Stimulated activated CD8-positive, alpha-beta memory T cell treated with anti-CD3 and anti-CD28 coated beads, Interleukin-7, amount 100 ng/mL, for 48 hours (primary cell): ENCODE data around the gene KREMEN2.
A peak's percentile ranks its signal among the peaks of the same experiment; 100 is the strongest.

ENCODE experiments used
- DNase-seq, 2 donors: peaks; one replicate each; pipeline ENCODE4 v3.0.0-alpha.2; 2020; ENCODE audit warnings: low read depth in 1 of 2; ENCODE audit errors: extremely low read depth in 1 of 2

KREMEN2 gene

DNA sequence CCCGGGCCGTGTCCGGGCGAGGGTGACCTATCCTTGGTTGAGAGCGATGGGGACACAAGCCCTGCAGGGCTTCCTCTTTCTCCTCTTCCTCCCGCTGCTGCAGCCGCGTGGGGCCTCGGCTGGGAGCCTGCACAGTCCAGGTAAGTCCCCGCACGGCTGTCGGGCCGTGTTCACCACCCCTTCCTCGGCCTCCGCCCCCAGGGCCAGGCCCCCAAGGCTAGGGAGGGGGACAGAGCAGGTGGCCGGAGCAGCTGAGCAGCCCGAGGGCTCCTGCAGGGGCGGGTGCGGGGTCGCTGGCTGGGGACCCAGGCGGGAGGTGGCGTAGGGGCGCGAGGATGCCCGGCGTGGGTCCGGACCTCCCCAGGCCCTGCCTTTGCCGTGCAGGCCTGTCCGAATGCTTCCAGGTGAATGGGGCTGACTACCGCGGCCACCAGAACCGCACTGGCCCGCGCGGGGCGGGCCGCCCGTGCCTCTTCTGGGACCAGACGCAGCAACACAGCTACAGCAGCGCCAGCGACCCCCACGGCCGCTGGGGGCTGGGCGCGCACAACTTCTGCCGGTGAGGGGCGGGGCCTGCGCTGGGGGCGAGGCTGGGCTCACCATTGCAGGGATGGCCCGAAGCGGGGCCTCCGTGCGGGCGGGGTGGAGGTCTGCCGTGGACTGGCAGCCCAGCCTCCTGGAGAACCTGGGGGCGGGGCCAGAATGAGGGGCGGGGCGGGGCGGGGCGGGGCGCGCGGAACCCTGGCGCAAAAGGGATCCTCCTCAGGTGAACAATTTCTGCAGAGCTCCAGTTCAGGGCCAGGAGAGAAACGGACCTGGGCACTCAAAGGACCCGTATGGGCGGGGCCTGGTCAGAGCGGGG, 631 bp downstream of the KREMEN2 start:
- DNase-seq, result peak in 1 of 2 donors; percentile 62

DNA sequence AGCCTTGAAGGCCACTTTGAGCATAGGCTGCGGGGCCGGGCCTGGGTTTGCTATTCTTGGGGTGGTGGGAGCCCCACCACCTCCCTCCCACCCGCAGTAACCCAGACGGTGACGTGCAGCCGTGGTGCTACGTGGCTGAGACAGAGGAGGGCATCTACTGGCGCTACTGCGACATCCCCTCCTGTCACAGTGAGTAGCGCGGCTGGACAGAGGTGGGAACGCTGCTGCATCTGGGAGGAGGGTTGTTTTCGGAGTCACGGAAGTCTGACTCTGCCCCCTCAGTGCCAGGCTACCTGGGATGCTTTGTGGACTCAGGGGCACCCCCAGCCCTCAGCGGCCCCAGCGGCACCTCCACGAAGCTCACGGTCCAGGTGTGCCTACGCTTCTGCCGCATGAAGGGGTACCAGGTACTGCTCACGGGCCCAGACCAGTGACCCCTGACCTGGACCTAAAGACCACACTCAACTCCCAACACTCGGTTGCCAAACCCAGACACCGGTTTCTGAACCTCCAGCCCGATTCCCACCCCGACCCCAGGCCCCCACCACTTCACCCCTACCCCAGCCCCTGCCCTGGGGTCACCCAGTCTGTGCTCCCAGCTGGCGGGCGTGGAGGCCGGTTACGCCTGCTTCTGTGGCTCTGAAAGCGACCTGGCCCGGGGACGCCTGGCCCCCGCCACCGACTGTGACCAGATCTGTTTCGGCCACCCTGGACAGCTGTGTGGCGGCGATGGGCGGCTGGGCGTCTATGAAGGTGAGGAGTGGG, 2.1 kb downstream of the KREMEN2 start:
- no peak for DNase-seq

DNA sequence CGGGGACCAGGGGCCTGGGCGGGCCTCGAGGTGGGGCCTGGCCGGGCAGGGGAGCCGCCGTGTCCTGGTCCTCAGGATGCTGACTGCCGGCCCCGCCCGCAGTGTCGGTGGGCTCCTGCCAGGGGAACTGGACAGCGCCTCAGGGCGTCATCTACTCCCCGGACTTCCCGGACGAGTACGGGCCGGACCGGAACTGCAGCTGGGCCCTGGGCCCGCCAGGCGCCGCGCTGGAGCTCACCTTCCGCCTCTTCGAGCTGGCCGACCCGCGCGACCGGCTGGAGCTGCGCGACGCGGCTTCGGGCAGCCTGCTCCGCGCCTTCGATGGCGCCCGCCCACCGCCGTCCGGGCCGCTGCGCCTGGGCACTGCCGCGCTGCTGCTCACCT, 2.7 kb downstream of the KREMEN2 start:
- DNase-seq, result no peak

DNA sequence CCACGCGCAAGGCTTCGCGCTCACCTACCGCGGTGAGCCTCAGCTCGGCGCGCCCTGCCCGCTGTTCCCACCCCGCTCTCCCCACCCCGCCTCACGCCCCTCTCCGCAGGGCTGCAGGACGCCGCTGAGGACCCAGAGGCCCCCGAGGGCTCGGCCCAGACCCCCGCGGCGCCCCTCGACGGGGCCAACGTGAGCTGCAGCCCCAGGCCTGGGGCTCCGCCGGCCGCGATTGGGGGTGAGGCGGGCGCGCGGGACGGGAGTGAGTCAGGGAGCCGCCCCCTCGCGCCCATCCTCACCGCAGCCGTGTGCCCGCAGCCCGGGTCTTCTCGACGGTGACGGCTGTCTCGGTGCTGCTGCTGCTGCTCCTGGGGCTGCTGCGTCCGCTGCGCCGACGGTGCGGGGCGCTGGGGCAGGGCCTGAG, 3.1 kb downstream of the KREMEN2 start:
- no peak for DNase-seq

DNA sequence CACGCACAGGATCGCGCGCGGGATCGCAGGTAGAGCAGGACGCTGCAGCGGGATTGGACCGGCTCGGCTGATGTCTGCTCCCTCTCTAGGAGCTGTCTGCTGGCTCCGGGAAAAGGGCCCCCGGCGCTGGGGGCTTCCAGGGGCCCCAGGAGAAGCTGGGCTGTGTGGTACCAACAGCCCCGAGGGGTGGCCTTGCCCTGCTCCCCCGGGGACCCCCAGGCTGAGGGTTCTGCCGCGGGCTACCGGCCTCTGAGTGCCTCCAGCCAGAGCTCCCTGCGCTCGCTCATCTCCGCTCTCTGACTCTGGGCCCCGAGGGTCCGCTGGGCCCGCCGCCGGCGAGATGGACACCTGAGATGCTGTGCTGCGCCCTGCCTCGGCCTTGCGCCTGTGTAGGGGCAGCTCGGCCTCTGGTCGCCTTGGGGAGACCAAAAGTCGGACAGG, 3.7 kb downstream of the KREMEN2 start:
- no peak for DNase-seq

DNA sequence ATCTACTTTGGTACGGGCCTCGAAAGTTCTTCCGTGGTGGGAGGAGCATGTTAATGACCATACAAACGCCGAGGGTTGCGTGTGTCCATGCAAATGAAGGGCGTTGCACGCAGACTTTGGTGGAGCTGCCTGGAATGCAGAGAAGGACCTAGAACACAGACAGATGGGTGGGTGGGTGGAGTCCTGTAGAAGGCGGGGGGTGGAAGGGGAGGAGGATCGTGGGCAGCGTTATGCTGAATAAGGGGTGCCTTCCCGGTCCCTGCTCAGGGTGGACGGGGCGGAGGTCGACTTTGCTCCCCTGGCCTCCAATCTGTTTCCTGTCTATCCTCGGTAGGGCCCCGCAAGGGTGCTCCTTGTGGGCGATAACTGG, 4.3 kb downstream of the KREMEN2 start:
- DNase-seq, result no peak

DNA sequence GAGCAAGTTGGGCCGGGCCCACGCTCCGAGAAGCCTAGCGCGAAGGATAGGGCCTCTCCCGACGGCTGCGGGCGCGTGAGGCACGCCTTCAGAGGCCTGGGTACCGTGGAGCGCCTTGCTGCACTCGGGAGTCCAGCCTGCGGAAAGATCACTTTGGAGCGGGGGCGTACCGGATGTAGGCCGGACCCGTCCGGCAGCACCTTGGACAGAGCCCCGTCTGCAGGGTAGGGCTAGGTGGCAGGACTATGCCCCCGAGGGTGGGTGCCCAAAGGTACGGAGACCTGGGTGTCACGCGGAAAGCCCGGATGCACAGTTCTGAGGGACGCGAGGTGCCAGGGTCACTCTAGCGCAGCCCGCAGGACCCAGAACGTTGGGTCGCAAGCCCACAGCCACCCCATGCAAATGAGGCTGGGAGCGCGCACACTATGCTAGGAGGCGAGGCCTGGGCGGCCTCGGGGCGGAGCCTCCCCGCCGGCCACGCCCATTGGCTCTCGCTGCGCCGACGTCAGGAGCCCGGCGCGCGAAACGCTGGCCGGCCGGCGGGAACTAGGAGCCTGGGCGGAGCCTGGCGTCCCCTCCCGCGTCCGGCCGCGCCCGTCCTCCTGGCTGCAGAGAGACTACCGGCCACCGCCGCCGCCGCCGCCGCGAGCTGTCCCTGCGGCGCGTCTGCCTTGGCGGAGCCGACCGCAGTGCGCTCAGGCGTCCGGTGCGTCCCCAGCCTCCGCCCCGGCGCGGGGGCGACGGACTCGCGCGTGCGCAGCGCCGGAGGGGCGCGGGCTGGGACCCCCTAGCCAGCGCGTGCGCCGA, 4.9 kb downstream of the KREMEN2 start, which contains the start of gene PAQR4:
Gene PAQR4, plus strand, starts transcription at position 611 of the 807 bp plus-strand sequence. CDS start 327 bp downstream, outside the sequence.
- peak; percentile 65 to 76 for DNase-seq

DNA sequence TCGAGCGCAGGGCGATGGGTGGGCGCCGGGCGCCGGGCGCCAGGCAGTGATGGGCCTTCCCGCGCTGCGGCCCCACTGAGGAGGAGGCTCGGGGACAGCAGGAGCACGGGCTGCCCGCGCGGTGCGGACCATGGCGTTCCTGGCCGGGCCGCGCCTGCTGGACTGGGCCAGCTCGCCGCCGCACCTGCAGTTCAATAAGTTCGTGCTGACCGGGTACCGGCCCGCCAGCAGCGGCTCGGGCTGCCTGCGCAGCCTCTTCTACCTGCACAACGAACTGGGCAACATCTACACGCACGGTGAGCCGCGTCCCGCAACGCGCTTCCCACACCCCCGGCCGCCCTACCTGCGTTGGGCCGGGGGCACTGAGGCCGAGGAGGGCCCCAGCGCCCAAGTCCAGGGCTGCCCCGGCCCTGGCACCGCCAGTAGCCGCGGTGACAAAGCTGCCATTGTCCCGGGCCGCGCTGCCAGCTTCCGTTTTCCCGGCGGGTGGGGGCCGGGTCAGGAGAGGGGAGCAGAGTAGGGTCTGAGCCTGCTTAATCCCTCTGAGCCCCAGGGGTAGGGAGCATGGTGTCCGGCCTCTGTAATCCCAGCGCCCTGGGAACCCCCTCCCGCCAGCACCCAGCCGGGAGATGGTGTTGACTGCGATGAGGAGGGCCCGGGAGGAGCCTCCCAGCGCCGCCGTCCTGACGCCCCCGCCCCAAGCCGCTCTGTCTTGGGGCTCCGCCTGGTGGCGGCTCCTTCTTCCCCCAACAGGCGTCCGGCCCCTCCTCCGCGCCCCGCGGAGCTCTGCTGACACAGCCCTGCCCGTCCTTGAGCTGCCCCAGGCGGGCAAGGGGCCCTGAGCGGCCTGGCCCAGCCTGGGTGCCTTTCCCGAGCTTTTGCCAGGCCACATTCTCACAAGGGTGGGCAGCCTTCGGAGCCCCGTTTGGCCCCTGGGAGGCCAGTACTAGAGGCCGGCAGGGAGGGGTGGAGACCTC, 5.8 kb downstream of the KREMEN2 start:
- DNase-seq, result peak; percentile 69 to 81

DNA sequence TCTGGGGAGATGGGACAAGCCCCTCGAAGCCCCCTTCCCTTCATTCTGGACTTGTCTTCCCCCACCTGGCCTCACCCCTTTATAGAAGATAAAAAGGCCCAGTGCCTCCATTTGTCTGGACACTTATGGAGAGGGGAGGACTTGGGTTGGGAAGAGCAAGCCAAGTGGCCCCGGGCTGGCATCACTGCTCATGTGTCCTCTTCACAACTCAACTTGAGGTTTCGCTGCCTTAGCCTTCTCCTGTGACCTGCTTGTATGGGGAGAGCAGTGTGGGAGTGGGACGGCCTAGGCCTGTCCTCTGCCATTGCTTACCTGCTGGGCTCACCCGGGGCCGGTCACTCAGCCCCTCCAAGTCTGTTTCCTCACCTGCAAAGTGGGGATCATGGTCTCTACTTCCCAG, 6.5 kb downstream of the KREMEN2 start:
- no peak for DNase-seq

DNA sequence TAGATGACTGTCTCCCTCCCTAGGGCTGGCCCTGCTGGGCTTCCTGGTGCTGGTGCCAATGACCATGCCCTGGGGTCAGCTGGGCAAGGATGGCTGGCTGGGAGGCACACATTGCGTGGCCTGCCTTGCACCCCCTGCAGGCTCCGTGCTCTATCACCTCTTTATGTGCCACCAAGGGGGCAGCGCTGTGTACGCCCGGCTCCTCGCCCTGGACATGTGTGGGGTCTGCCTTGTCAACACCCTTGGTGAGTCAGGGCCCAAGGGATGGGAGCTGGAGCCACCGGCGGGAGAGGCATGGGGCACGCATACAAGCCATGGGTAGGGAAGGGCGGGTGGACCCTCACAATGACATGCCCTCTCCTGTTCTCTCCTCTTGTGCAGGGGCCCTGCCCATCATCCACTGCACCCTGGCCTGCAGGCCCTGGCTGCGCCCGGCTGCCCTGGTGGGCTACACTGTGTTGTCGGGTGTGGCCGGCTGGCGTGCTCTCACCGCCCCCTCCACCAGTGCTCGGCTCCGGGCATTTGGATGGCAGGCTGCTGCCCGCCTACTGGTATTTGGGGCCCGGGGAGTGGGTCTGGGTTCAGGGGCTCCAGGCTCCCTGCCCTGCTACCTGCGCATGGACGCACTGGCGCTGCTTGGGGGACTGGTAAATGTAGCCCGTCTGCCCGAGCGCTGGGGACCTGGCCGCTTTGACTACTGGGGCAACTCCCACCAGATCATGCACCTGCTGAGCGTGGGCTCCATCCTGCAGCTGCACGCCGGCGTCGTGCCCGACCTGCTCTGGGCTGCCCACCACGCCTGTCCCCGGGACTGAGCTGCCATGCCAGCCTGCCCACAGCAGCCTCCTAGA, 7.3 kb downstream of the KREMEN2 start:
- no peak for DNase-seq

DNA sequence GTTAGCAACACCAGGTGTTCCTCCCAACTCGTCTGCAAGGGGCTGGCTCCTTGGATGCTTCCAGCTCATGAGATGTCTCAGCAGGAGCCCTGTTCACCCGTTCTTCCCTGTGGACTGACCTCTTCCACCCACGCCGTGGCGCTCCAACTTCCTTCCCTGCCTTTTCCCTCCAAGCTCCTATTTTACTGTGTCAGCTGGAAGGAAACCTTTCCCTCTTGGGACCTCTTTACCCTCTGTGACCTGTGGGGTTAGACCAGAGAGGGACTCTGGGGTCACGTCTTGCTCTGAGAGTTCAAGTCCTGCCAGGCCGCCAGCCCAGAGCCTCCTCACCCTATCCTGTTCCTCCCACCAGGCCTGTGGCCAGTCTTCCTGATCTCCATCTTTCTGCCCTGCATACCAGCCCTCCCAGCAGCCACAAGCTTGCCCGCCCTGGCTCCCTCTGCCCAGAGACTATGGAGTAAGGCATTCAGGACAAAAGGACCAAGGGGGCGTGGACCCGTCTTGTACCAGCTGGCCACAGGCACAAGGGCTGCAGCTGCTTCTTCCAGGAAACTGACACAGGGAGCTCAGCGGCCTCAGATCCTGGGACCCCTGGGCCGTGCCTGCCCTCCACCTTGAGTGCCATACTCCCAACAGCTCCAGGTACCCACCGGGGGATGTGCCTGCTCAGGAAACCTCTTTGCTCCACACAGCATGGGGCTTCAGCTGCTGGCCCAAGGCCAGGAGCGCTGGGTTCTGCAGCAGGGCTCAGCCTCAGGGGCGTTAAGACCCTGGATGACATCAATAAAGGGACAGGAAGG, 8.1 kb downstream of the KREMEN2 start:
- DNase-seq, result no peak

DNA sequence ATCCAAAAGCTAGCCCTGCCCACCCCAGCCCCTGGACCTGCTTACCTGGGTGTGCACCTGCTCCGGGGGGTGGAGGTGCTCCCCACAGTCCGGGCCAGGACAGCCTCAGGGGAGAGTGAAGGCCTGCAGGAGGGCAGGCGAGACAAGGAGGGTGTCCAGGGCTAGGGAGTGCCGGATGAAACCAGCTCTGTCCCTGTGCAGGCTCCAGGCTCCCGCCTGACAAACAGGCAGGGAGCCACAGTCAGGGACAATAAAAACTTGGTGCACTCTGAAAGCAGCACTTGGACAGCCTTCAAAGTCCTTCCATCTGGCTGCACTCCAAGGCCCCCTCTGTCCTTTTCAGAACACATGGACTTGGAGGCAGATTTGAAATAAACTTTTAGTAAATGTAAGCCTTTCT, 9.0 kb downstream of the KREMEN2 start:
- no peak for DNase-seq

DNA sequence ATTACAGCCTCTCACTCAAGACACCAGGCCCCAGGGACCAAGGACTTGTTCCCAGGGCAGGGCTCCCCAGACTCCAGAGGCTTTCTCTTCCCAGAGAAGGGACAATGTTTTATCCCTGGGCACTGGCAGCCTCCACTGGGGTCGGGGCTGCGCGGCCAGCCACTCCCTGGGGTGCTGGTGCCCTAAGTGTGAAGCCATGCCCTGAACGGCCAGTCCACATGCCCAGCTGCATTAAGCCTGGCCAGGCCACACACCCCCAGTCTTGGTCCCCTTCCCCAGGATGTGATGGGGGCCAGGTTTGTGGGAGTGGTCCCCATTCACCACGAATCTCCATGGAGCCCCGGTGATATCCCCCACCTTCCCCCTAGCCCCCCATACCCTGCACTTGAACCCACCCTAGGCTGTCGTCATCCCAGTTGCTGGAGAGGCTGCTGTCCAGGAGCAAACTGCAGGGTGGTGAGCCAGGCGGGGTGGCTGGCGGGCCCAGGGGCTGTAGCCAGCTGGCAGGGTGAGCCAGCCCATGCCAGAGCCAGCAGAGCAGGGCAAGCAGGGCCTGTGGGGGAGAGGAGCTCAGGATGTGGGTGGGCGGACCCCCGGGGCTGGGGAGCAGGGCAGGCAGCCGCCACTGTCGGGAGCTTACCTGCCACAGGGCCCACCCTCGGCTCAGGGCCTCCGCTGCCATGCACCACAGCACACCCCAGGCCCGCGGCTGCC, 9.7 kb downstream of the KREMEN2 start:
- DNase-seq, result no peak

DNA sequence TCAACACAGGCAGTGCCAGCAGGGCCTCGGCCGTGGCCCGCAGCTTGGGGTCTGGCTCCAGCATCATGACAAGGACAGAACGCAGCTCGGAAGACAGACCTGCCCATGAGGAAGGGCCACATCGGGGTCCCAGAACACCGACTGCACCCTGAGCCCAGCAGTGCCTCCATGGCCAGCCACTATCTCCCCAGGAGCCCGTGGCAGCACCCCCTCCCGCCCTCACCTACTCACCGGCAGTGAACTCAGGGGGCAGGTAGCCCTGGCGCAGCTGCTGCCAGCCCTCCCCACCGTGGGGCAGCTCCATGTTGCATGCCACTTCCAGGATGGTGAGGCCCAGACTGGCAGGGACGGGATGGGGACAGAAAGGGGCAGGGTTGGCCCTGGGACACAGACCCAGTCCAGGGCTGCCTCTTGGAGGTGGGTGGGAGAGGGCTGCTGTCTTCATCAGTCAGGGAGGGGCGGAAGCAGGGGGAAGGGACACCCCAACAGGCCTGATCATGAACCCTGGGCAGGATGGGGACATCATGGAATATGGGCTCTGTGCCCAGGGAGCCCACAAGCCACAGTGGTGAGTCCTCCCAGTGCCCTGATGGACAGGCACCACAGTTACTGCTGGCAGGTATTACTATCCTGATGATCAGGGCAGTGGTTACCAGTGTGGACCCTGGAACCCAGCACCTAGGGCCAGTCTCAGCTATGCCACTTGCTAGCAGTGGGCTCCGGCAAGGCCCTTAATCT, 10.4 kb downstream of the KREMEN2 start:
- DNase-seq, result no peak

DNA sequence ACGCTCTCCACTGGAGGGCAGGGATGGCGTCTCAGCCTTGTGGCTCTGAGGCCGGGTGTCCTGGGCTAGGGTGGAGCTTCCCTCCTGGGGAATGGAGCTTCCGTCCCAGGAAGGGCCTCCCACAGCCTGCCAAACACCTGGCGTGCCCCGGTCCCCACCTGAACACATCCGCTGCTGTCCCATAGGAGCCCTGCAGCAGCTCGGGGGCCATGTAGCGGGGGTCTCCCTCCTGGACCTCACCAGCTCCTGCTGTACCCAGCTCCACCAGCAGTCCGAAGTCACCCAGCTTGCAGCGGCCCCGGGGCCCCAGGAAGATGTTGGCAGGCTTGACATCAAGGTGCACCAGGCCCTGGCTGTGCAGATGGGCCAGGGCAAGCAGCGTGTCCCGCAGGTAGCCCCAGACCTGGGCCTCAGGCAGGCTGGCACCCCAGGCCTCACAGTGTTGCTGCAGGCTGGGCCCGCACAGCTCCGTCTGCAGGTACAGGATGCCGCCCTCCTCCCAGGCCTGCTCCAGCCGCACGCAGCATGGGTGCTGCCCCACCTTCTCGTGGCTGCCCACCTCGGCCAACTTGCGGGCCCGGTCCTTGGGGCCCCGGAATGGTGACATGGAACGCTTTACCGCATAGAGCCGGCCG, 11.2 kb downstream of the KREMEN2 start:
- no peak for DNase-seq

DNA sequence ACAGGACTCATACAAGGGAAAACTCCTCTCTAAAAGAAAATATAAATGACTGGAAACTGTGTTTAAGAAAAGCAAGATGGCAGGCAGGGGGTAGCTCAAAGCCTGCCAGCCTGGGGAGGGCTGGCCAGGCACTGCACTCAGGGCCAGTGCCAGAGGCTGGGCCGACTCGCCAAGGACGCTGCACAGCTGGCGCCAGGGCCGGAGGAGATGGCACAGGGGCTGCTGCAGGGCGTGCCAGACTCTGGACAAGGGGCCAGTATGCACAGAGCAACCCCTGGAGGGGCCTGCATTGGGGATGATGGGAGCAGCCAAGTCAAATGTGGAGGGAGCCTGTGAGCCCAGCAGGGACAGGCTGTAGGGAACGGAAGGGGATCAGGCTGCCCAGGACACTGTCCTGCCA, 12.1 kb downstream of the KREMEN2 start:
- no peak for DNase-seq

DNA sequence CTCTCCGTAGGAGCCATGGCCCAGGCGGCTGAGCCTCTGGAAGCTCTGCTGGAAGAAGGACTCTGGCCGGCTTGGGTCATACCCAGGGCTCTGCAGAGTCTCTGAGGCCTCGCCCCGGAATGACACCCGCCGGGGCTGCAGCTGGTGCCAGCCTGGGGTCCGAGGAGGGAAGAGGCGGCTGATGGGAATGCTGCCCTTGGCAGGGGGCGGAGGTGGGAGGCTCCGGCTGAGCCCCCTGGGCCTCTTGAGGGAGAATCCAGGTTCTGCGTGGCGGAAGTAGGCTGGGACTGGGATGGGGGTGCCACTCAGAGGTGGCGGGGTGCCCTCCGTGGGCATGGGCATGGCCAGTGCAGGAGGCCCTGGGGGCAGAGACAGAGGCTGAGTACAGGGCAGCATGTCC, 12.6 kb downstream of the KREMEN2 start:
- no peak for DNase-seq
